GM18508 (cell line): ENCODE data around the gene RSPO4.

ENCODE experiments used
- ATAC-seq: cut with Tn5 transposase; IDR thresholded peaks from one replicate; pipeline ENCODE4 v1.9.1; 2021; ENCODE audit warnings: moderate number of reproducible peaks; ENCODE audit not compliant: insufficient read depth, unreplicated experiment

The RSPO4 gene

GRCh38 chr20:913306-913849 lies 88.7 kb downstream of the RSPO4 start:
- no peak for ATAC-seq

- no peak for ATAC-seq
These were observed 90.1 kb downstream of the RSPO4 start for GRCh38 chr20:911882-912600.

GRCh38 chr20:910870-911770 lies 91.0 kb downstream of the RSPO4 start:
- no peak for ATAC-seq

GRCh38 chr20:910132-910869 lies 91.8 kb downstream of the RSPO4 start:
- no peak for ATAC-seq

GRCh38 chr20:909641-910040 lies 92.5 kb downstream of the RSPO4 start:
- ATAC-seq = no peak
